Omental fat pad (tissue), 4 donors: Measurements from ENCODE around the gene RHOBTB1. TPM values are rescaled to one million over a fixed set of nuclear protein-coding genes. Genes with fewer than 3 reads are reported as not detected.

Experiments used
- ATAC-seq: fragments of 150-250 bp; one replicate; pipeline ENCODE4 v1.9.1; 2016; ENCODE audit warnings: mild to moderate bottlenecking, moderate library complexity; ENCODE audit not compliant: low FRiP score
- DNase-seq: peaks from one replicate; pipeline ENCODE4 v3.0.0-alpha.2; 2019; ENCODE audit warnings: low spot score
- total RNA-seq, 4 donors: library from RNA; depleted of rRNA; stranded (reverse); fragments of >200 nt; gene quantifications; one replicate each; pipeline ENCODE4 v1.1.0, GENCODE V29; 2016
- TF ChIP-seq, protein P1 (sequence below), 3 donors: fragments of 450-650 bp; IDR thresholded peaks; one replicate each; pipeline ENCODE4 v1.5.1; 2016 to 2017; ENCODE audit warnings: antibody characterized with exemption in 3 of 3, mild to moderate bottlenecking in 3 of 3, moderate library complexity in 2 of 3

RHOBTB1 gene
- total RNA-seq, 4 donors from 2014 or later = 9.5 to 34.8 (median 16.9) TPM

DNA sequence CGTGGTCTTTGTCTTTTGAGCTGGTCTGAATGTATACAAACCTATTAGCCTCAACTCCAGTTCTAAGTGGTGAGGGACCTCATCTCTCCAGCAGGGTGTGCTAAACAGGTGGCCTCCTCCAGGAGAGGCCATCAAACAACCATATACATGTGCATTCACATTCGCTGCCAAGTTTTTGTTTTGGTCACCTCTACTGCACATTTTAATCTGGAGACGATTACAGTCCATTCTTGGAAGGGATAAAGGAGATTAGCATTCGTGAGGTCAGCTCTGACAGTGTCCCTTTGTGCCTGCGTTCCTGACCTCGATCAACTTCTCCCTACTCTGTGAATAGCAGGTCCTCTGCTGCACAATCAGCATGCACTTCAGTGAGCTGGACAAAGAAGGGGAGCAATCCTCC, 60.8 kb downstream of the RHOBTB1 start:
- ATAC-seq (no peak), DNase-seq (no peak)
- TF ChIP-seq, protein P1, sequence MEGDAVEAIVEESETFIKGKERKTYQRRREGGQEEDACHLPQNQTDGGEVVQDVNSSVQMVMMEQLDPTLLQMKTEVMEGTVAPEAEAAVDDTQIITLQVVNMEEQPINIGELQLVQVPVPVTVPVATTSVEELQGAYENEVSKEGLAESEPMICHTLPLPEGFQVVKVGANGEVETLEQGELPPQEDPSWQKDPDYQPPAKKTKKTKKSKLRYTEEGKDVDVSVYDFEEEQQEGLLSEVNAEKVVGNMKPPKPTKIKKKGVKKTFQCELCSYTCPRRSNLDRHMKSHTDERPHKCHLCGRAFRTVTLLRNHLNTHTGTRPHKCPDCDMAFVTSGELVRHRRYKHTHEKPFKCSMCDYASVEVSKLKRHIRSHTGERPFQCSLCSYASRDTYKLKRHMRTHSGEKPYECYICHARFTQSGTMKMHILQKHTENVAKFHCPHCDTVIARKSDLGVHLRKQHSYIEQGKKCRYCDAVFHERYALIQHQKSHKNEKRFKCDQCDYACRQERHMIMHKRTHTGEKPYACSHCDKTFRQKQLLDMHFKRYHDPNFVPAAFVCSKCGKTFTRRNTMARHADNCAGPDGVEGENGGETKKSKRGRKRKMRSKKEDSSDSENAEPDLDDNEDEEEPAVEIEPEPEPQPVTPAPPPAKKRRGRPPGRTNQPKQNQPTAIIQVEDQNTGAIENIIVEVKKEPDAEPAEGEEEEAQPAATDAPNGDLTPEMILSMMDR (IDR thresholded peaks at IDR 0.05) = no peak

DNA sequence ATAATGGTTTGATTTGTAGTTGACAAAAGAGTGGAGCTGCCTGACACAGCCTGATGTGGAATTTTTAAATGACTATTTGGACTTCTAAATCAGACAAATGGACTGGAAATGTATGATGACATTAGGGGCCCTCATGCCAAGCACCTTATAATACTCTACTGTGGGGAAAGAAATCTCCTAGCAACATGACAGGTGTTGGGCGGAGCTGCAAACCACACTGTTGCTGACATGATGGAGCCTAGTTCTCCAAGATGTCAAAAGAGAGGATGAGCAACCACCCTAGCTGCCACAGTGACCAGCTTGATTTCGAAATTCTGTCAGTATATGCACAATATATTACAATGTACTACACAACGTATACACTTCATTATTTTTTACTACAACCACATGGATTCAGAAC, 65.8 kb downstream of the RHOBTB1 start:
- TF ChIP-seq, protein P1 (IDR thresholded peaks at IDR 0.05) = no peak
- no peak for DNase-seq
- ATAC-seq = no peak

DNA sequence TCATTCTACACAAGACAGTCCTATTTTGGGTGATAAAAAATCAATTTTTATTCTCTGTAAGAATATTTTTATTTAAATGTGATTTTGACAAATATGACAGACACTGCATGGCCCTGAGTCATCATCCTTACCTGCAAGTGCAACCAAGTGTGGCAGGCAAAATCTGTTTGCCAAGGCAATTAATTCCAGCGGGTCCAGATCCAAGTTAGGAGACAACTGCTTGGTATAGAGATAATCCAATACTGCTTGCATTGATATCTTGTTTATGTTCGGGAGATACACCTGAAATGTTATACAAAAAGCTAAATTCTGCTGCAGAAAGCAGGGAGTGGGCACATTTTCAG, 66.2 kb downstream of the RHOBTB1 start:
- ATAC-seq = no peak
- TF ChIP-seq, protein P1 (IDR thresholded peaks at IDR 0.05) = no peak
- DNase-seq = no peak

DNA sequence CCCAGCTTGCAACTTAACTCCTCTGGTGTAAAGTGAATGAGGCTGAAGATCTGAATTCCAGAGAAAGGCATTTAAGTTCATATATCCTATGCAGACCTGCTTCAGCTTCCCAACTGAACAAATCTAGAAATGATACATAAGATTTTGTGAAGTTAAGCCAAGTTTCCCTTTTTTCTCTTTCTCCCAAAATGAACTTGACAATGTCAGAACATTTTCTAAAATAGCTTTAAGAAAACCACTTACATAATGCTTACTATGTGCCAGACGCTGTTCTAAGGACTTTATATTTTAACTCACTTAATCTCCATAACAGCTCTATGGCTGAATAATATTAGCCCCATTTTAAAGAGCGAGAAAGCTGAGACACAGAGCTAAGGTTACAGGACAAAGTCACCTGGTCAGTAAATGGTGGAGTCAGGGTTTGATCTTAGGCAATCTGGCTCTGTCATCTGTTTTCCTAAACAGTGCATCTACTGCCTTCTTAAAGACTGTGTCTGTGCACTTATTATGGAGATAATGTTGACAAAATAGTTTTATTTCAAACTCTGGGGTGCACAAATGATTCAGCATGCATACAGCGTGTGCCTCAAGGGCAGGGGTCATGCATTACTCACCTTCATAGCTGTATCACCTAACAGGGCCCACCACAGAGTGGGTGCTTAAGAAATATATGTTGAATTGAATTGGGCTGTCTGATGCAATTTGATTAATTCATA, 66.8 kb downstream of the RHOBTB1 start:
- ATAC-seq (no peak), DNase-seq (no peak)
- TF ChIP-seq, protein P1 (IDR thresholded peaks at IDR 0.05) = no peak

DNA sequence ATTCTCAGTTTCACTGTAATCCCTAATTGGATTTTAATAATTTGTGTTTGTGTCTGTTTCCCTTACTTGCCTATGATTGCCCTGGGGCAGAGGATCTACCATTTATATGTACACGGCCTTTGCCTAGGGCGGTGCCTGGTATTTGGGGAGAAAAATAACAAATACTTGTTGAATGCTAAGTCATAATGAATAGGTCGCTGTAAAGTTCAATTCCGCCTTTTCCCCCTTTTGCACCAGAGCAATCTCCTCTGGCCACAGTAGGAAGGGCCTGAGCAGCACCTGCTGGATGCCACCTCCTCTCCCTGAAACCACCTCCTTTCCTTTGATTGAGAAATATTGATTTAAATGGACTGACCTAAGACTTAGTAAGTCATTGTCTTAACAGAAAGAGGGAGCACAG, 70.2 kb downstream of the RHOBTB1 start:
- ATAC-seq (no peak), DNase-seq (no peak)
- TF ChIP-seq, protein P1 (IDR thresholded peaks at IDR 0.05) = no peak

DNA sequence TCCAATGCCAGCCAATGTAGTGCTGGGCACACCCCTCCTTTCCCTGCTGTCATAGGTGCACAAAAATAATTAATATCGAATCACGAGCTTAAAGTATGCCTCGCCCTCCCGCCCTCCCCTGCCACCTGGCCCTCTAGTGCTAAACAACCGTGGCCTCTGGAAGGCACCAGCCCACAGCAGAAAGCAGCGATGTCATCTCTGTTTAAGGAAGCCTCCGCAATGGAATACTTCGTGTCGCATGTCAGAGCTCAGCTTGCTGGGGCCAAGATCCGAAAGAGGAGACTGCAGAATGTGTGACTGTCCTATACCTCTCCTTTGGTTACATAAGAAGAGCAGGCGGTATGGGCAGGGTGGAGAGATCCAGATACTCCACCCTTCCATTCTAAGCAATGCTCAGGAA, 71.5 kb downstream of the RHOBTB1 start:
- ATAC-seq (no peak), DNase-seq (no peak)
- TF ChIP-seq, protein P1 (IDR thresholded peaks at IDR 0.05) = no peak

DNA sequence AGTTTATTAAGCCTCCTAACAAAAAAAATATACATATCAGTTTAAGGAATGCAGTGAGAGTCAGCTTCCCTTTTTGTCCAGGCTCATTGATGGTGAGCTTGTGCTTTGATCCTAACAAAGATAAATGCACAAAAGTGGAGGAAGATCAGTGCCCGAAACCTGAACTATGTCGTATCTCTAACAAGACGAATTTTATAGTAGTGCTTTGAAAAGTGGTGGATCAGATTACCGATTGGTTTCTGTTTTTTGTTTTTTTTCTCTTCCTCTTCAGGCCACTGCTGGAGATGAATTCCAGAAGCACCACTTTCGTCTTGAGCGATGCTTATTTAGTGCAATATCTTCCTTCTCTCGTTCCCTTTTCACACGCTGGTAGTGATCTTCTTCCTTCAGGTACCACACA, 72.8 kb downstream of the RHOBTB1 start:
- TF ChIP-seq, protein P1 (IDR thresholded peaks at IDR 0.05) = no peak
- DNase-seq = no peak
- ATAC-seq = no peak
